Activated CD4-positive, alpha-beta T cell treated with anti-CD3 and anti-CD28 coated beads, Interleukin-2, amount 10 ng/mL, durations not matched to agents 7 days and 5 days (primary cell): Measurements from ENCODE around the gene KPNA3. TPM values are rescaled to one million over a fixed set of nuclear protein-coding genes. Genes with fewer than 3 reads are reported as not detected.

ENCODE experiments used
- CTCF ChIA-PET: fragments of 350-600 bp; sonication (Branson Sonifier 250); formaldehyde crosslinking; loops from one replicate; lab custom pipeline; 2021; ENCODE audit warnings: antibody characterized with exemption; lab: Charles Lee
- POLR2A ChIA-PET: fragments of 350-600 bp; sonication (Branson Sonifier 250); formaldehyde crosslinking; loops from one replicate; lab custom pipeline; 2021; ENCODE audit warnings: antibody characterized with exemption; lab: Charles Lee
- DNase-seq: peaks from one replicate; pipeline ENCODE4 v3.0.0-alpha.2; 2020
- H3K27ac Mint-ChIP-seq: one replicate; pipeline ENCODE4 v1.8.0; 2021; ENCODE audit warnings: mild to moderate bottlenecking, moderate library complexity, mixed read lengths
- H3K27me3 Mint-ChIP-seq: one replicate; pipeline ENCODE4 v1.8.0; 2021; ENCODE audit warnings: mixed read lengths
- H3K36me3 Mint-ChIP-seq: one replicate; pipeline ENCODE4 v1.8.0; 2021; ENCODE audit warnings: low read depth, mixed read lengths
- H3K4me1 Mint-ChIP-seq: one replicate; pipeline ENCODE4 v1.8.0; 2021; ENCODE audit warnings: mixed read lengths
- H3K4me3 Mint-ChIP-seq: one replicate; pipeline ENCODE4 v1.8.0; 2021; ENCODE audit warnings: mild to moderate bottlenecking, moderate library complexity, mixed read lengths
- H3K9me3 Mint-ChIP-seq: one replicate; pipeline ENCODE4 v1.8.0; 2021; ENCODE audit warnings: mixed read lengths
- total RNA-seq, 2 experiments: library from RNA; stranded (reverse); gene quantifications; one replicate each; pipeline ENCODE4 v1.2.3, GENCODE V29; 2021

KPNA3 gene
- total RNA-seq, 2 experiments from 2014 or later = 34.2 to 41.6 TPM

- POLR2A ChIA-PET = no interaction called here
- Mint-ChIP-seq H3K9me3 (no peaks in the 10 kb centered on the region), H3K36me3 (no peaks in the 10 kb centered on the region), H3K4me1 (no peaks in the 10 kb centered on the region), H3K27ac (no peak overlapping the region), H3K27me3 (no peaks in the 10 kb centered on the region), H3K4me3 (no peak overlapping the region)
- peak; percentile 25 for DNase-seq
- CTCF ChIA-PET = interaction anchor here (1.3 to 2.1 kb wide), 2 partner anchors 23 to 35 kb away, joined by 3 to 5 read pairs; no protein-coding TSS in a partner anchor
Observed at GRCh38 chr13:49652355-49653305, 139.9 kb downstream of the KPNA3 start.

DNA sequence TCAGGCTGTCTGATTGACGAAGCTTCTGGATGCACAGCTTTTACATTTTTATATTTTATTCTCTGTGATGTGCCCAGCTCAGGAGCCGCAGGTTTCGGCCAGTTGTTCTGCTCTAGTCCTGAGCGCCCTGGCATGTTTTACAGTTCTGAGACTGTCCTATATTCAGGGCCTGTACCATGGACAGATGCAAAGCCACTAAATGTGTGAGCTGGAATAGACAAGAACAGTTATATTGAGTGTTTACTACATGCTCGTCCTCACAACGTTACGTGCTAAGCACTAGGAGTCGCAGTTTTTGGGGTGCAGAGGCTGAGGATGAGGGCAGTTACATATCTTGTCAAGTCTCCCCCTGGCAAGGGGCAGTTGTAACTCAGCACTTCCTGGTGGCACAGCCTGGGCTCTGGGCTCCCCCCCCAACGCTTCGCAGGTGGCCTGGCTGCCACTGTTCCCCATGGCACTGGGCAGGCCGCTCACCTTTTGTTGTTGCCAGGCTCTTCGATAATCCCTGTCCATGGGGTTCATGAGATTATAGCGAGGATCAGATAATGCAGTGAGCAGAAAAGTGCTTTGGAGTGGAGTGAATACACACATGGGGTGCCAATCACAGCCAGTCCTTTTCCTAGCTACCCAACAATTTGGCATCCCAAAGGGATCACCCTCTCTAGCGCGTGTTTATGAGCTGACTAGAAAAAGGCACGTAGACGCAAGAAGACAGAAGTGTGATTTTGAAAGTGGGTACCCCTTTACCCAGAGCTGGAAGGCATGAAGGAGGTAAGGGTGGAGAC, 140.7 kb downstream of the KPNA3 start:
- H3K4me1 Mint-ChIP-seq = no peaks in the 10 kb centered on the region
- no peak overlapping the region for H3K4me3 Mint-ChIP-seq
- ChIA-PET CTCF (interaction anchor here (1.3 to 2.1 kb wide), 2 partner anchors 22 to 35 kb away, joined by 3 to 5 read pairs; no protein-coding TSS in a partner anchor), POLR2A (no interaction called here)
- DNase-seq = no peak
- no peaks in the 10 kb centered on the region for H3K36me3 Mint-ChIP-seq
- H3K27me3 Mint-ChIP-seq = no peaks in the 10 kb centered on the region
- no peak overlapping the region for H3K27ac Mint-ChIP-seq
- no peaks in the 10 kb centered on the region for H3K9me3 Mint-ChIP-seq

GRCh38 chr13:49649963-49650312, 142.5 kb downstream of the KPNA3 start:
- Mint-ChIP-seq H3K4me3 (no peak overlapping the region), H3K27ac (no peak overlapping the region), H3K36me3 (no peaks in the 10 kb centered on the region), H3K27me3 (no peaks in the 10 kb centered on the region), H3K4me1 (peaks cover 9% of the 10 kb centered on the region), H3K9me3 (no peaks in the 10 kb centered on the region)
- POLR2A ChIA-PET = no interaction called here
- no peak for DNase-seq
- CTCF ChIA-PET = no interaction called here

Other genes with a start within 250 kb of the KPNA3 start
- gene RCBTB1, start 207.1 kb downstream of the KPNA3 start, total RNA-seq = 10 to 100 TPM; 18.1 to 20.0 TPM
- gene ARL11, start 164.2 kb downstream of the KPNA3 start, total RNA-seq = 1 to 10 TPM; 2.1 to 2.3 TPM
- 10 to 100 TPM; 36.5 to 37.4 TPM for gene EBPL, start 101.2 kb downstream of the KPNA3 start, total RNA-seq
- gene SPRYD7, start 143.7 kb upstream of the KPNA3 start, total RNA-seq = 1 to 10 TPM; 2.6 to 2.7 TPM
- 10 to 100 TPM; 17.7 to 18.5 TPM for gene TRIM13, start 204.4 kb upstream of the KPNA3 start, total RNA-seq
- gene KCNRG, start 222.8 kb upstream of the KPNA3 start, total RNA-seq = under 1 TPM; 0.42 to 0.60 TPM